HEK293 (cell line): ENCODE data around the gene RLN3.

Source experiments
- CTCF ChIP-seq: fragments of 450-650 bp; formaldehyde crosslinking; IDR thresholded peaks from 2 replicates; pipeline ENCODE4 v1.5.1; 2016; ENCODE audit warnings: missing biosample characterization, missing genetic modification characterization
- ZNF629 ChIP-seq: fragments of 450-650 bp; formaldehyde crosslinking; IDR thresholded peaks from 2 replicates; pipeline ENCODE4 v1.5.1; 2017; ENCODE audit warnings: missing biosample characterization, missing genetic modification characterization

GRCh38 chr19:14027856-14028450, at the start of gene RLN3:
- TF ChIP-seq ZNF629 (tag by site-specific recombination) (no peak), CTCF (tag by site-specific recombination) (no peak)
